Measurements from ENCODE around the gene ADNP2.
"Not testable (repeated sequence)": the region's sequence is repeated elsewhere in the genome, so short reads cannot be mapped to it uniquely, and the experiment has no call there.

ADNP2 gene

DNA sequence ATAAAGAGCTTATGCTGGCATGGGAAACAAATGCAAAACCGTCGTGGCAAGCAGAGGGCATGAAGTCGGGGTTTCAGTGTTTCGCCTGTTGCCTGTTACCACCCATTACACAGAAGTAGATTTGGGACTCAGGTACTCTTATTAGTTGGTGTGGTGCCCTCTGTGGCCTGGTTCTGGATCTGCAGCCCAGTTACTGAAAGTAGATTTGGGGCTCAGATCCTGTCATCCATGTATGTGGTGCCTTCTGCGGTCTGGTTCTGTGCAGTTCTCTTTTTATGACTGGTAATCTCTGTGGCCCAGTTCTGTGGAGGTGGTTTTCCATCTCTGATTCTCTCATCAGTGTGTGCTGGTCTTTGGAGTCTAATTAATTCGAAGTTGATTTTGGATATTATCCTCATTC lies 45.2 kb downstream of the ADNP2 start:
- no peak for DNase-seq (ENCODE audit: extremely low read depth, low read depth)

DNA sequence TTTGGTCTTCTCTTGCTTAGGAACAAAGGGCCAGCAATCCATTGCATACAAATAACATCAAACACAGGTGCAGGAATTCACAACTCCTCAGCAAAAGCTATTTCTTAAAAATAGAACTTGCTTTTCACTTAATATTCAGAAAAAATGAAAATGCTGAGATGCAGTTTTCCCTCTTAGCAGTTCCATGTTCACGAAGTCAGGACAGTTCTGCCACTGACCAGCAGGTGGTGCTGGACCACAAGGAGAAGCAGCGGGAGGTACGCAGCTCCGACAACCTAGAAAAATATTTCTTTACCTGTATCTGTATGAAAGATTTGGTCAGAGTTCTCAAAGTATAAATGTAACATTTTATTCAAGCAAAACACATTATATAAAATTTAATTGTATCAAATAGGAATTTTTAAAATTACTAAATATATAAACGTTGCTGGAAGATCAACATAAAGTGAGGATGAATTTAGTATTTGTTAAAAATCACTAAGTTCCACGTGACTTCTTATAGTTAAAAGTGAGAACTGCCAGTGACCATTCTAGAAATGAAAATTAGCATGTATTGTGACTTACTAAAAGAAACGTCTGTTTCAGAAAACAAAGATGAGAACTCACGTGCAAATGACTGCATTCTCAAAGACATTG lies 48.8 kb downstream of the ADNP2 start:
- TF ChIP-seq, protein P1, sequence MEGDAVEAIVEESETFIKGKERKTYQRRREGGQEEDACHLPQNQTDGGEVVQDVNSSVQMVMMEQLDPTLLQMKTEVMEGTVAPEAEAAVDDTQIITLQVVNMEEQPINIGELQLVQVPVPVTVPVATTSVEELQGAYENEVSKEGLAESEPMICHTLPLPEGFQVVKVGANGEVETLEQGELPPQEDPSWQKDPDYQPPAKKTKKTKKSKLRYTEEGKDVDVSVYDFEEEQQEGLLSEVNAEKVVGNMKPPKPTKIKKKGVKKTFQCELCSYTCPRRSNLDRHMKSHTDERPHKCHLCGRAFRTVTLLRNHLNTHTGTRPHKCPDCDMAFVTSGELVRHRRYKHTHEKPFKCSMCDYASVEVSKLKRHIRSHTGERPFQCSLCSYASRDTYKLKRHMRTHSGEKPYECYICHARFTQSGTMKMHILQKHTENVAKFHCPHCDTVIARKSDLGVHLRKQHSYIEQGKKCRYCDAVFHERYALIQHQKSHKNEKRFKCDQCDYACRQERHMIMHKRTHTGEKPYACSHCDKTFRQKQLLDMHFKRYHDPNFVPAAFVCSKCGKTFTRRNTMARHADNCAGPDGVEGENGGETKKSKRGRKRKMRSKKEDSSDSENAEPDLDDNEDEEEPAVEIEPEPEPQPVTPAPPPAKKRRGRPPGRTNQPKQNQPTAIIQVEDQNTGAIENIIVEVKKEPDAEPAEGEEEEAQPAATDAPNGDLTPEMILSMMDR (IDR thresholded peaks at IDR 0.05; ENCODE audit: low read depth, low read length): peak; percentile 99
- DNase-seq (ENCODE audit: extremely low read depth, low read depth): no peak

More for the DNA sequence above, 45.2 kb downstream of the ADNP2 start:
- TF ChIP-seq, protein P1 (IDR thresholded peaks at IDR 0.05; ENCODE audit: low read depth, low read length): peak; percentile 43

DNA sequence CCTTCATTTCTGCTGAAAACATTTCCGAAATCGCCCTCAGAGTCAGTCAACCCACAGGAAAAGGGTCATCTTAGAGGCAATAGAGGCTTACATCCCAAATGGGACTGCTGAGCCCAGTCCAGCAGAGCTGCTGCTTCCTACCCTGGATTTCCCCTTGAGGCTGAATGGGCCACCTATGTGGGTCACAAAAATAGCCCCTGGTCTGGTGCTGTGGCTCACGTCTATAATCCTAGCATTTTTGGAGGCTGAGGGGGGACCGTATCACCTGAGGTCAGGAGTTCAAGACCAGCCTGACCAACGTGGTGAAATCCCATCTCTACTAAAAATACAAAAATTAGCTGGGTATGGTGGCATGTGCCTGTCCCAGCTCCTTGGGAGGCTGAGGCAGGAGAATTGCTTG lies 49.3 kb downstream of the ADNP2 start:
- no peak for DNase-seq (ENCODE audit: extremely low read depth, low read depth)
- TF ChIP-seq, protein P1 (IDR thresholded peaks at IDR 0.05; ENCODE audit: low read depth, low read length): no peak

DNA sequence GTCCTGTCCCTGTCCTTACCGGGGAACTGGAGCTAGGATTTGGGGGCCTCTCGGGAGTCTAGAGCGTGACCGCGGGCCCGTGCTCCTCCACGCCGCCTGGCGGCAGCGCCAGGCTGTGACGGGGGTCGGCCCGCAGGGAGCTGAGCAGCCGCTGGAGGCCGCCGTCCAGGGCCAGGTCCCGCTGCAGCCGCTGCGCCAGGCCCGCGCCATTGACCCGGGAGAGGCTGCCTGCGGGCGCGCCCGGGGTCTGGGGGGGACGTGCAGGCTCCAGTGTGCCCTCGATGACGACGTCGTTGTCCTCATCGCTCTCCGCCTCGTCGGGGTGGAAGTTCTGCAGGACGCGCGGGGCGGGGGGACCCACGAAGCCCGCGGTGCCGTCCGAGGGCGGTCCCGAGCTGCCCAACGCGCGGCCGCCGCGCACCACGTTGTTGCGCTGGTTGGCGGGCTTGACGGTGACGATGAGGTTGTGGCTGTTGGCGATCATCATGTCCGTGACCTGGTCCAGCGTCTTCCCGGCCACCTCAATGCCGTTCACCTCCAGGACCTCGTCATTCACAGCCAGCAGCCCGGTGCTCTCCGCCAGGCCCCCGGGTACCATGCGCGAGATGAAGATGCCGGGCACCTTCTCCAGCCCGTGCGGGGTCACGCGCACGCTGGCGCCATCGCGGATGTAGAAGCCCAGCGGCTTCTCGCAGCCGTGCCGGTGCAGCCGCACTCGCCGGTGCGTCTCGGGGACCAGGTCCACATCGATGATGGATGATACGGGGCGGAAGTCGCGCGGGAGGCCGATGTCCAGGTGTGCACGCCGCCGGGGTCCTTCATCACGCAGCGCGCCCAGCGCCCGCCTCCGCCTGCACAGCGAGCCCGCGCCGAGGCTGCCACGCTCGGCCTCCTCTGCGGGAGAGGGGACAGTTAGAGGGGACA lies 50.9 kb downstream of the ADNP2 start:
- TF ChIP-seq, protein P1 (IDR thresholded peaks at IDR 0.05; ENCODE audit: low read depth, low read length): peak; percentile 53
- no peak for DNase-seq (ENCODE audit: extremely low read depth, low read depth)

DNA sequence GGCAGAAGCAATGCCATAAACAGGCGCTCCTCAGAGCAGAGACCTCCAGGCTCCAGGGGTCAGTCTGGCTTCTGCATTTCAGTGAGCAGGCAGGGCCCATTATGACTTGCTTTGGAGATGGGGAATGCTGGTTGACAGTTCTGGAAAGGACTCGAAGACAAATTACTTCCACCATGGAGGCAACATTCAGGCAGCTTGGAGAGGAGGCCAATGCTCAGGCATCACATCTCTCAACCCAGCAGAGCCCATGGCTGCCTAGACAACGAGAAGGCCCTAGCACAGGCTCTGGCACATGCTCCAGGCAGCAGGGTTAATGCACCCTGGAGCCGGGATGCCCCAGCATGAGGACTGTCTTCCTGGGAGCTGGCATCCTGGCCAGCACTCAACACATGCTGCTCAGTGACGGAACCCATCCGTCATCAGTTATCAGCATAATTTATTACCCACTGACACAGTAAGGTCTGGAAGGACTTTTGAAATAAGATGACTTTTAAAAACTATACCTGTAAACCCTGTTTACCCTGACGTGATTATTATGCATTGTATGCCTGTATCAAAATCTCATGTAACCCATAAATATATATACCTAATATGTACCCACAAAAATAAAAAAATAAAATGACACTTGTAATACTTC lies 52.8 kb downstream of the ADNP2 start:
- DNase-seq (ENCODE audit: extremely low read depth, low read depth): no peak
- TF ChIP-seq, protein P1 (IDR thresholded peaks at IDR 0.05; ENCODE audit: low read depth, low read length): no peak

DNA sequence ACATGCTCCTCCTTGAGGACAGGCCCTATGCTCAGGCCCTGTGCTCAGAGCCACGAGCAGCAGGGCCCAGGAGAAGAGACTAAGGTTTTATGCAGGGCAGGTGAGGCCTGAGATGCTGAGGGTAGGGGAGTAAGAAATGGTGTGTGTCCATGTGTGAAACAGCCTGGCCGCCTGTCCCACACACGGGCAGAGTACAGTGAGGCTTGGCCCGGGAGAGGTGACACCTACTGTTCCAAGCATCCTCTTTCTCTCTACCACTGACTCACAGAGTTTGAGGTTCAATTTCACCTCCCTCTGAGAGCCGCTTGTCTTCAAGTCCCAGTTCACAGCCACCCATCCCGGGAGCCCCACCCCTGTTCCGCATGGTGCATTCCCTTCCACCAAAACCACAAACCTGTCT lies 54.1 kb downstream of the ADNP2 start:
- DNase-seq (ENCODE audit: extremely low read depth, low read depth): no peak
- TF ChIP-seq, protein P1 (IDR thresholded peaks at IDR 0.05; ENCODE audit: low read depth, low read length): no peak

DNA sequence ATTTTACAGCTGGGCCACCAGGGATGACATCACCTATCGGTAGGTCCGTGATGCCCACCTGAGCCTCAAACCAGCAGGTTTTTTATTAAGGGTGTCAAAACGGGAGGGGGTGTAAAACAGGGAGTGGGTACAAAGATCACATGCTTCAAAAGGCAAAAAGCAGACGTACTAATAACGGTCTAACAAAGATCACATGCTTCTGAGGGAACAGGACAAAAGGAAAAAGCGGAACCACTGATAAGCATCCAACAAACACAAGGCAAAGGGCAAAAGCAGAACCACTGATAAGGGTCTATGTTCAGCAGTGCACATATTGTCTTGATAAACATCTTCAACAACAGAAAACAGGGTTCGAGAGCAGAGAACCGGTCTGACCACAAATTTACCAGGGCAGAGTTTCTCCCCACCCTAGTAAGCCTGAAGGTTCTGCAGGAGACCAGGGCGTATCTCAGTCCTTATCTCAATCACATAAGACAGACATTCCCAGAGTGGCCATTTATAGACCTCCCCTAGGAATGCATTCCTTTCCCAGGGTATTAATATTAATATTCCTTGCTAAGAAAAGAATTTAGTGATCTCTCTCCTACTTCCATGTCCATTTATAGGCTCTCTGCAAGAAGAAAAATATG lies 55.8 kb downstream of the ADNP2 start:
- not testable (repeated sequence) for DNase-seq (ENCODE audit: extremely low read depth, low read depth)

Data from AG09319 (cell line).